Choroid plexus epithelial cell (primary cell): Measurements from ENCODE around the gene DCTN3.
A peak's percentile ranks its signal among the peaks of the same experiment; 100 is the strongest.

Source experiments
- DNase-seq: peaks from one replicate; pipeline ENCODE4 v3.0.0-alpha.2; 2010; ENCODE audit warnings: low read depth
- H3K4me3 ChIP-seq: 2 replicates; pipeline ENCODE4 v1.5.1; 2011; ENCODE audit warnings: low read depth, mild to moderate bottlenecking, control low read depth, low read length, moderate library complexity
- TF ChIP-seq, protein P1 (sequence below): conservative IDR thresholded peaks from 2 replicates; pipeline ENCODE4 v1.5.1; 2011; ENCODE audit warnings: low read depth, mild to moderate bottlenecking, control low read depth, inconsistent platforms, low read length, moderate library complexity

DCTN3 gene

DNA sequence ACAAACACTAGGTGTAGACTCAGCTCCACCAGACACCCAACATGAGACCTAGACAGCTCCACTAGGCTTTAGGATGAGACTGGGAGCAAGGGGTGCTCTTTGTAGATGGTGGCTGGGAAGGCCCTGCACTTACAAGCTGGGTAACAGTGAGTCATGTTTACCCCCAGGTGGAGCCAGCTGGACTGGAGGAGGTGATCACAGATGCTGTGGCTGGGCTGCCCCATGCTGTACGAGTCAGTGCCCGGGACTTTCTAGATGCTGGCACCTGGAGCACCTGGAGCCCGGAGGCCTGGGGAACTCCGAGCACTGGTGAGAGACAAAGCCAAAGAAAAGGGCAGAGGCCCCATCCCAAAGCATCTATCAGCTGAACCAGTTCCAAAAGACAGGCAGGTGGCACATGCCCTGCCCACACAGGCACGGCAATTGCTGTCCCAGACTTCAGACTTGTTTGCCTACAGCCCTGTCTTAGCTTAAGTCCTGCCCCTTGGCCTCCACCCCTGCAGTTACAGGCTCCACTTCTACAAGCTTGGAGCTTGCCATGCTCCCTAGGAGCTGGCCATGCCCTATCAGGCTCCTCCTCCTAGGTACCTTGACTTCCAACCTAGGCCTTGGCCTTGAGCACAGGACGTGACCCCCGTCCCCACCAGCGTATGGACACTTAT, 39.4 kb upstream of the DCTN3 start:
- no peak overlapping the region for H3K4me3 ChIP-seq
- TF ChIP-seq, protein P1, sequence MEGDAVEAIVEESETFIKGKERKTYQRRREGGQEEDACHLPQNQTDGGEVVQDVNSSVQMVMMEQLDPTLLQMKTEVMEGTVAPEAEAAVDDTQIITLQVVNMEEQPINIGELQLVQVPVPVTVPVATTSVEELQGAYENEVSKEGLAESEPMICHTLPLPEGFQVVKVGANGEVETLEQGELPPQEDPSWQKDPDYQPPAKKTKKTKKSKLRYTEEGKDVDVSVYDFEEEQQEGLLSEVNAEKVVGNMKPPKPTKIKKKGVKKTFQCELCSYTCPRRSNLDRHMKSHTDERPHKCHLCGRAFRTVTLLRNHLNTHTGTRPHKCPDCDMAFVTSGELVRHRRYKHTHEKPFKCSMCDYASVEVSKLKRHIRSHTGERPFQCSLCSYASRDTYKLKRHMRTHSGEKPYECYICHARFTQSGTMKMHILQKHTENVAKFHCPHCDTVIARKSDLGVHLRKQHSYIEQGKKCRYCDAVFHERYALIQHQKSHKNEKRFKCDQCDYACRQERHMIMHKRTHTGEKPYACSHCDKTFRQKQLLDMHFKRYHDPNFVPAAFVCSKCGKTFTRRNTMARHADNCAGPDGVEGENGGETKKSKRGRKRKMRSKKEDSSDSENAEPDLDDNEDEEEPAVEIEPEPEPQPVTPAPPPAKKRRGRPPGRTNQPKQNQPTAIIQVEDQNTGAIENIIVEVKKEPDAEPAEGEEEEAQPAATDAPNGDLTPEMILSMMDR = no peak
- no peak for DNase-seq

DNA sequence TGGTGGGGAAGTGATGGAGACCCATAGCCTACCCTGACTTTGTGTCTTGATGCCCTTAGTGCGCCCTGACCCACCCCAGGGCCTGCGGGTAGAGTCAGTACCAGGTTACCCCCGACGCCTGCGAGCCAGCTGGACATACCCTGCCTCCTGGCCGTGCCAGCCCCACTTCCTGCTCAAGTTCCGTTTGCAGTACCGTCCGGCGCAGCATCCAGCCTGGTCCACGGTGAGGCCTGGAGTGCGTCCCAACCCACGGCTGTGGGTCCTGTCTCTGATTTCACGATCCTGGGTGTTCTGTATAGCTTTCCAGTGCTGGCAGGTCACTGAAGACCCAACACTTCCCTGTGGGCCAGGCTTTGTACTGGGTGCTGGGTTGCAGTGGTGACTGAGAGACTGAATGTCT, 38.2 kb upstream of the DCTN3 start:
- no peak for DNase-seq
- TF ChIP-seq, protein P1 = no peak
- H3K4me3 ChIP-seq = no peak overlapping the region

DNA sequence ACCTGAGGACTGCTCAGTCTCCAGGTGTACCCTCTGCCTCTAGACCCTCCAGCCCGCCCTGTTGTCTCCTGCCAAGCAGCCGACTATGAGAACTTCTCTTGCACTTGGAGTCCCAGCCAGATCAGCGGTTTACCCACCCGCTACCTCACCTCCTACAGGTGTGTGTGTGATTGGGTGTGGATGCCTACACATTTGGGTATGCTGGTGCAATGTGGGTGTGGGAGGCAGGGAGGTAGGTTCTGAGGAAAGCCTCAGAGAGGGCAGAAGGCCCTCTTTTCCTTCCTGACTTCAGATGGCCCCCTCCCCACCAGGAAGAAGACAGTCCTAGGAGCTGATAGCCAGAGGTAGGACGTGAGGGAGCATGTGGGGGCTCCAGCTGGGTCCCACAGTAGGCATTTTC, 36.7 kb upstream of the DCTN3 start:
- no peak for DNase-seq
- TF ChIP-seq, protein P1 = no peak
- H3K4me3 ChIP-seq = no peak overlapping the region

DNA sequence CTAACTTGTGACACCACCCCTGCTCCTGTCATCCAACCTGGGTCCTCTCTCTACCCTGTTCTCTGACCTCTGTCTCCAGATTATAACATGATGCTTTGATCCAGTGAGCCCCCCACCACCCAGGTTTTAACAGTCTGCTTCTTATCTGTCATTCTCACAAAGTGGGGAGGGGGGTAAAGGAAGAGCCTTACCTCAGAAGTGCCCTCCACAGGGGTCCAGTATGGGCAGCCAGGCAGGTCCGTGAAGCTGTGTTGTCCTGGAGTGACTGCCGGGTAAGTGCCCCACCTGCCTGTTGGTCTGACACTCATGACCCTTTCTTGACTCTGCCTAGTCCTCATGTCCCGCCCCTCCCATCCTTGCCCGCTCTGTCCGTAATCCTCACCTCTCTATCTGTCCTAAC, 35.1 kb upstream of the DCTN3 start:
- no peak for DNase-seq
- no peak overlapping the region for H3K4me3 ChIP-seq
- TF ChIP-seq, protein P1 = no peak

DNA sequence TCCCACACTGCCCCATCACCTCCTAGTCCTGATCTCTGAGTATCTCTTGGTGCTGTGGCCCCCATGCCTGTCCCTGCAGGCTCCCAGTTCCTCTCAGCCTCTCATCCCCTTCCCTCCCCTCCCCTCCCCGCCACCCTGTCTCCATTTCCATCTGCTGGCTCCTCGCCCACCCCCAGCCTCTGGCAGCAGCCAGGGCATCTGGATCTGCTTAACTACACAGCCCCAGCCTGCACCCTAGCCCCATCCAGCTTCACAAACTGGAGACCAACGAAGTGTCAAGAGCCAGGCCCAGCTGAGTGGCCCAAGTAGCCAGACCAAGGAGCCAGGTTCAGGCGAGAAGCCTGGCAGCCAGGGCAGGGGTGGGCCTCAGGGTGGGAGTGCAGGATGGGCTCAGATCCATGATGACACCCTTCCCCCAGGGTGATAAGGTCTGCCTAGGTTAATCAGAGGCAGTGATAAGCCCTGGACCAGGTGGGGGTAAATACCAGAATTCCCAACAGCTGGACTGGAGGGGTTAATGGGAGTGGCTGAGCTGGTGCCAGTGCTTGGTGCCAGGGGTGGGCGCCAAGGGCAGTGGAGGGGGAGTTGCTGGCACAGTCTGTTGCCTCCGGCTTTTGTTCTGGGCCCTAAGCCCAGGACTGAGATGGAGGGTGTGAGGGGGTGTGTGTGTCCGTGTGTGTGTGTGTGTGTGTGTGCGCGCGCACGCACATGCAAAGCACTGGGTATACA, 34.2 kb upstream of the DCTN3 start:
- DNase-seq = no peak
- no peak overlapping the region for H3K4me3 ChIP-seq
- TF ChIP-seq, protein P1 = no peak

DNA sequence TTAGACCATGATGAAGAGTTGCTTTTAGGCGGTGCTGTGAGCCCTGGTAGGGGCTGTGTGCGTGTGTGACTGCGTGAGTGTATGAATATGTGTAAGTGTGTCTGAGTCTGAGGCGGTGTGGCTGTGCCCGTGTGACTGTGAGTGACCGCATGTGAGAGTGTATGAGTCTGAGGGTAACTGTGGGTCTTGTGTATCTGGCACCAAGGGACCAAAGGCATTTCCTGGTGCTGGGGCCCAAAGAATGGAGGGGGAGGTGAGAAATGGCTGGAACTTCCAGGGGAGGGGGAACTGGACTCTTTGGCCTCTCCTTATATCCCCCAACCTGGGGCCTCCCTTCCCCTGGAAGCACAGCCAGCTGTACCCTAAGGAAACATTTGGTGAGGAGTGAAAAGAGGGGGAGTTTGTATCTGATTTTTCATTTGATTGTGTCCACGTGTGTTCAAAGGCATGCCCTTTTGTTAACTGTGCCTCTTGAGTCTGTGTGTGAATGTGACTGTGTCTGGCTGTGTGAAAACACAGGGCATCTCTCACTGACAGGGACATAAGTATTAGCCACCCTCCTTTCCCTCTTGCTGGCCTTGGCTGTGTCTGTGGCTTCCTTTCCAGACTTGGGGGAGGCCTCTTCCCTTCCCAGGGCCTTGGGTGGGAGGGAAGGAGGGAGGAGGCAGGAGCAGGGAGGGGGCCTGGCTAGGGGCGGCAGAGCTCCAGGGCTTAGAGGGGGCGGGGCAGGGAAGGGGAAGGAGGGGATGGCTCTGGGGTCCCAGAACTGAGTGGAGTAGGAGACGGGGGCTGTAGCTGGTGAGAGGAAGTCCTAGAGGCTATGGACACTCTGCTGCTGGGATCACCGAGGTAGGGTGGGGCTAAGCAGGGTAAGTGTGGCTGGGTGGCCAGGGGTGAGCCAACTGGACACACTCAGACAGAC, 33.1 kb upstream of the DCTN3 start:
- H3K4me3 ChIP-seq = no peak overlapping the region
- peak; percentile 35 for DNase-seq
- TF ChIP-seq, protein P1 = no peak
